Gastrocnemius medialis (tissue), 4 donors: ENCODE measurements around the gene UPK3BL2.
"Not testable (repeated sequence)": the region's sequence is repeated elsewhere in the genome, so short reads cannot be mapped to it uniquely, and the experiment has no call there.

ENCODE experiments used
- POLR2A ChIP-seq, 2 donors: fragments of 450-650 bp; IDR thresholded peaks; one replicate each; pipeline ENCODE4 v1.6.1; 2017; ENCODE audit warnings: antibody characterized with exemption in 2 of 2, mild to moderate bottlenecking in 2 of 2, moderate library complexity in 2 of 2
- TF ChIP-seq, protein P1 (sequence below), 5 experiments: fragments of 450-650 bp in 3 of 5; fragments of 200-600 bp in 2 of 5; sonication (generic) in 2 of 5; IDR thresholded peaks in 4 of 5; conservative IDR thresholded peaks in 1 of 5; 1 replicate in 4 of 5; 2 replicates in 1 of 5; pipeline ENCODE4 v1.5.1; 2016 to 2019; ENCODE audit warnings: antibody characterized with exemption in 5 of 5, mild to moderate bottlenecking in 3 of 5, moderate library complexity in 3 of 5

GRCh38 chr7:102535062-102535615 lies 8.4 kb downstream of the UPK3BL2 start:
- TF ChIP-seq, protein P1, sequence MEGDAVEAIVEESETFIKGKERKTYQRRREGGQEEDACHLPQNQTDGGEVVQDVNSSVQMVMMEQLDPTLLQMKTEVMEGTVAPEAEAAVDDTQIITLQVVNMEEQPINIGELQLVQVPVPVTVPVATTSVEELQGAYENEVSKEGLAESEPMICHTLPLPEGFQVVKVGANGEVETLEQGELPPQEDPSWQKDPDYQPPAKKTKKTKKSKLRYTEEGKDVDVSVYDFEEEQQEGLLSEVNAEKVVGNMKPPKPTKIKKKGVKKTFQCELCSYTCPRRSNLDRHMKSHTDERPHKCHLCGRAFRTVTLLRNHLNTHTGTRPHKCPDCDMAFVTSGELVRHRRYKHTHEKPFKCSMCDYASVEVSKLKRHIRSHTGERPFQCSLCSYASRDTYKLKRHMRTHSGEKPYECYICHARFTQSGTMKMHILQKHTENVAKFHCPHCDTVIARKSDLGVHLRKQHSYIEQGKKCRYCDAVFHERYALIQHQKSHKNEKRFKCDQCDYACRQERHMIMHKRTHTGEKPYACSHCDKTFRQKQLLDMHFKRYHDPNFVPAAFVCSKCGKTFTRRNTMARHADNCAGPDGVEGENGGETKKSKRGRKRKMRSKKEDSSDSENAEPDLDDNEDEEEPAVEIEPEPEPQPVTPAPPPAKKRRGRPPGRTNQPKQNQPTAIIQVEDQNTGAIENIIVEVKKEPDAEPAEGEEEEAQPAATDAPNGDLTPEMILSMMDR (IDR thresholded peaks at IDR 0.05 in 4 of 5, conservative IDR thresholded peaks at IDR 0.05 in 1 of 5): not testable (repeated sequence)
- not testable (repeated sequence) for TF ChIP-seq POLR2A (IDR thresholded peaks at IDR 0.05)
